ENCODE data around the gene MYOC.
"Not testable (repeated sequence)": the region's sequence is repeated elsewhere in the genome, so short reads cannot be mapped to it uniquely, and the experiment has no call there.

- TF ChIP-seq CTCF (IDR thresholded peaks at IDR 0.05; ENCODE audit: low read depth, low read length); EZH2phosphoT487 (IDR thresholded peaks at IDR 0.05; ENCODE audit: low read depth): not testable (repeated sequence)
Measured at GRCh38 chr1:171600310-171600709, 52.2 kb downstream of the MYOC start.
